Medulla oblongata (tissue), 1 donor: ENCODE results near the gene SAMM50.

Experiments used
- DNase-seq: peaks from one replicate; pipeline ENCODE4 v3.0.0-alpha.2; 2015; ENCODE audit errors: extremely low spot score

The SAMM50 gene

DNA sequence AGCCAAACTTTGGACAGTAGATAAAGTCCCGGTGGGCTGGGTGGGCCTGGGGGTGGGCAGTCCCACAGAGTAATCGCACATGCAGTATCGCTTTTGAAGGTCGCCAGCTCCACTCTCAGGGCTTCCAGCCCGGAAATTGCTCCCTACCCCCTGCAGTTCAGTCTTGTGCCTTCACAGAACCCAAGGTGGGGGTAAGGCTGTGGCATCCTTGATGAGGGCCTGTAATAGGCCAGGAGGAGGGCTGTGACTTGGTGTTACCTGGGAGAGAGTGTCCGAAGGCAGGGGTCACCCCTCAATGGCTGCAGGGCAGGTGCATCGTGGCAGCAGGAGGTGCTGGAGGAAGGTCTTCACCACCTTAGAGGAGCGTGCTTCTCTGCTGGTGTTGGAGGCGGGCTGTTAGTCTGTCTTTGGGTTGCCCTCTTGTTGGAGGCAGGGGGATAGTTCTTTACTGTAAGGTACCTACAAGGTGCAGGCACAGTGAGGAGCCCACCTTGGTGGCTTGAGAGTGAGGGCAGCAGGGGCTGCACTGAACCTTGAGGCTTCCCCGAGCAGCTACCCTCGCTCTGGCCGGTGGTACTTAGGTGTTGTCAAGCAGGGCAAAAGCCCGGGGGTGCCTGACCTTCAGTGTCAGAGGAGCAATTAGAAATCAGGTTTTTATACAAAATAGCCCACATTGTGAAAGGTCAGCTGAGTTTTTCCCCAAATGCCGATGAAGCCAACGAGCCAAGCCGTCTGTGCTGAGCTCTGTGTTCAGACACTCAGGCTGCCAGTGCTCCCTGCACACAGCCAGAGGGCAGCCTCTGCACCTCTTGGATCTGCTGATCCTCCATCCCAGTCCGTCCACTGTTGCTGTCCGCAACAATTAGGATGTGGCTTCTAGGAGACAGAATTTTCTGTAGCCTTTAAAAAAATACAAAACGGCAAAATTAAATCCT is 21.9 kb downstream of the SAMM50 start:
- no peak for DNase-seq

- no peak for DNase-seq
Observed at GRCh38 chr22:43978558-43978957, 23.3 kb downstream of the SAMM50 start.

DNA sequence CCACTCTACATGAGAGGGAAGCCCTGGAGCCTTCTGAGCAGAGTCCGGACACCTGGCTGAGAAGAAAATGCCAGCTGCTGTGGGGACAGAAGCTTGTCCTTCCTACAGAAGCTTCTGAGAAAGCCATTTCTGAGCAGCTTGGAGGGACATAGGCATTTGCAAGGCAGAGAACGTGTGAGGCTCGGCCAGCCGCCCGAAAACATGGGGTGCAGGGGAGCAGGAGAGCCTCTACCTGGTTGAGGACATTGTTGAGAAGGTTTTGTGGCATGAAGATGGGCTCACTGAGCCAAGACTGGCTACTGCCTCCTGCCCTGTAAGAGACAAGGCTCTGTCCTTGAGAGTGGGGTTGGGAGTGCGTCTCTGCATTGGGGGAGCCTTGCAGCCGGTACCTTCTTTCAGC is 25.3 kb downstream of the SAMM50 start:
- no peak for DNase-seq

DNA sequence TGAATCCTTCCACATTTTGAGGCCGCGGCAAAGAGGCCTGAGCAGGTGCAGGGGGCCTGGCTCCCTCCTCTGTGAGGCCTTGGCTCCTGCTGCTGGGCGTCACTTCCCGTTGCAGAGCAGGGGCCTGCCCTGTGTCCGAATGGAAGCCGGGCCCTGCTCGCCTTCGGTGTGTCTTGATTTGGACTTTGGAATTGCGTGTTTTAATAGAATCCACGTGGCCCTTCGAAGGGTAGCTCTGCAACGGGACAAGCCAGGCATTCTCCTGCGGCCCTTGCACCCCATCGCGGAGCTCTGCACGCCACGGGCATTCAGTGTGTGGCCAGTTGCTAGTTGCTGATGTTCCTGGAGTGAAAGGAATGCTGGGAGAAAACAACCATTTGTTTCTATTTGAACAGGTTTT is 25.8 kb downstream of the SAMM50 start:
- no peak for DNase-seq

GRCh38 chr22:43983808-43984207 is 28.6 kb downstream of the SAMM50 start:
- no peak for DNase-seq

DNA sequence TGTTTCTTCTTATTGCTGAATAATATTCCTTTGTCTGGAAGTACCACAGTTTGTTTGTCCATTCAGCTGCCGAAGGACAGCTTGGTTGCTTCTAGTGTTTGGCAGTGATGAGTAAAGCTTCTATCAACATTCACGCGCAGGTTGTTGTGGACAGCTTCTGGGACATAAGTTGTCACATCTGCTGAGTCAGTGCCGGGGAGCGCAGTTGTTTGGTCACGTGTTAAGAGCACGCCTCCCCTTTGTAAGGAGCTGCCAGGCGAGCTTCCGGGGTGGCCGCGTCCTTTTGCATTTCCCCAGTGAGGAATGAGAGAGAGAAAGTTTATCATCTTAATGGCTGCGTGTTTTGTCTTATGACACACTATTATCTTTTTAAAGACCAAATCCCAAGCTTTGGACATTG is 30.3 kb downstream of the SAMM50 start:
- DNase-seq, result peak; percentile 65

DNA sequence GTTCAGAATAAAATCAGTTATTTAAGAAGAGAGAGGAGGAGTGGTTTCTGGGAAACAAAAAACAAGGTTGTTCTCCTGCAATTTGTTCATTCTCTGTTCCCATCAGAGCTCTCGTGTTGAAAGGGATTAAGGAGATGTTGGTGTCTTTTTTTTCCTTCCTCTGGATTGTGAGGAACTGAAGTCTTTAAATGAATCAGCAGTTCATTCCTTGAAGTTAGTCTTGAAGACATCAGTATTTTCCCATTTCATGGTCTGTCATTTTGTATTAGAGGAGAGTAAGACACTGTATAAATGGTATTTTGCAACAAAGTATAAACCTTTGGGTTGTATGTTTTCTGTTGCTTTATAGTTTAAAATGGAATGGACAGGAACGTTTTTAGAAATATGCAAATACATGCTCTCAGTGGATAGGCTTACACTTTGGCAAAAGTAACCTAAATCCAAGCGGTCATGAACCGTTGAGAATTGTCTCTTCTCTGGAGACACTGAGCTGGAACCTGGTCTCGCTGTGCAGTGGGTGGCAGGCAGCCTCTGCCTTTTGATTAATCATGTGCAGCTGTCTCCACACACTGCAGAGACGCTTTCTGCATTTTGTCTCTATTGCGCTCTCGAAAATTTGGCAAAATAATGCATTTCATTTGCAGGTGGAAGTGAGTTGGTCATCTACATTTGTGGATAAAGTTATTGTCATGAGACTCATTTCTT is 33.0 kb downstream of the SAMM50 start:
- no peak for DNase-seq

DNA sequence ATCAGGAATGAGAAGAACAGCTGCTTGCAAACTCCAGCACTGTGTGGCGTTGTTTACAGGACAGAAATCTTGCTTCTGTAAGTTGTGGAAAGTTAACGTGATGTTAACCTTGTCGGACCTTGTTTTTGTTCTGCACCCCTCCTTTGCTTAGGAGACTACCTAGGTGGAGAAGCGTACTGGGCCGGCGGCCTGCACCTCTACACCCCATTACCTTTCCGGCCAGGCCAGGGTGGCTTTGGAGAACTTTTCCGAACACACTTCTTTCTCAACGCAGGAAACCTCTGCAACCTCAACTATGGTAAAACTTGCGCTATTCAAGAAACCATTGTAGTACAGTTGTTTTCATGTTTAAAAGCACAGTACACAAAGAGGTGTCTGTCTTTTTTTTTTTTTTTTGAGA is 33.7 kb downstream of the SAMM50 start:
- no peak for DNase-seq

DNA sequence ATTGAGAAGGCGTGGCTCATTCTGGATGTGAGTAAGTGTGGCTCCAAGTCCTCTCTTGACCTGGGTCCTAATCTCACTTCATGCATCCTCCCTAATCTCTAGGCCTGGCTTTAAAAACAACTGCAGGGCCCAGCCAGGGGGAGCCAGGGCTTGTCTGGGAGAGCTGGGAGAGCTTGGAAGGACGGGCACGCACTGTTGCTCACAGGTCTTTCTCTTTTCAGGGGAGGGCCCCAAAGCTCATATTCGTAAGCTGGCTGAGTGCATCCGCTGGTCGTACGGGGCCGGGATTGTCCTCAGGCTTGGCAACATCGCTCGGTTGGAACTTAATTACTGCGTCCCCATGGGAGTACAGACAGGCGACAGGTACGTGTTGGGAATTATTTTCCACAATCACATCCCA is 34.8 kb downstream of the SAMM50 start:
- DNase-seq, result no peak

- DNase-seq, result no peak
Observed at GRCh38 chr22:43991316-43992020, 36.2 kb downstream of the SAMM50 start.

- no peak for DNase-seq
Observed at GRCh38 chr22:43992331-43992821, 37.1 kb downstream of the SAMM50 start.

- peak; percentile 64 for DNase-seq
Observed at GRCh38 chr22:43993072-43993760, 38.0 kb downstream of the SAMM50 start.

DNA sequence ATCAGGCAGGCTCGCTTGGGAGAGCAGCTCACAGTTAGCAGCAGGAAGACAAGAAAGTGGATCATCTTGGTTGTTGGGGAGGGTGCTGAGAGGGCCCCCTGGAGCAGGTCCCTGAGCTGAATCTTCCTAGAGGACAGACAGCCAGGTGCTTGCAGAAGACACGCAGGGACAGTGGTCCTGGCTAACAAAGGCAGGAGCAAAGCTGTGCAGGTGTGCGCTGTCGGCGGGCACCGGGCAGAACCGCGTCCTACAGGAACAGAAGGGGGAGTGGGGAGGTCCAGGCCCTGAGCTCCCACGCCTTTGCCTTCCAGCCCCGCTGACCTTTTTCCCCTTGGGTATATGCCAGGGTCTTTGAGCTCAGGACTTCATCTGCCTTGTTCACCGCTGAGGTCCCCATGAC is 38.8 kb downstream of the SAMM50 start:
- DNase-seq, result no peak

GRCh38 chr22:43994416-43994815 is 39.2 kb downstream of the SAMM50 start:
- DNase-seq, result no peak

- DNase-seq, result no peak
Observed at GRCh38 chr22:43995057-43995685, 39.9 kb downstream of the SAMM50 start.

DNA sequence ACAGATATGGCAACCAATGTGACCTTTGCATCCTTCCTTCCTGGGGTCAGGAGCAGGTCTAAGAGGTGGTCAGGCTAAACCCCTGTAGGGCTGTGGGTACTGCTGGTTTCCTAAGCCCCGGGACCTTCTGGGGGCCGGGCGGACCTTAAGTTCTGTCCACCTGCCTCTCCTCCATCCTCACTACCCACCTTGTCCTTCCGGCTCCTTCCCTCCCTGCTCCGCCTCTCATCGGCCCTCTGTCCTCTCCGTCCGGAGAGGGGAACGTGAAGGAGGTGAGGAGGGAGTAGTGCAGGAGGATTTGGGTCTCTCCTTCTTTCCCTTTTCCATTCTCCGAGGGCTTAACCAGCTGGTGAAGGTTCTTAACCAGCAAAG is 40.5 kb downstream of the SAMM50 start:
- DNase-seq, result no peak

- DNase-seq, result peak; percentile 37
Observed at GRCh38 chr22:43996170-43996980, 41.1 kb downstream of the SAMM50 start.

DNA sequence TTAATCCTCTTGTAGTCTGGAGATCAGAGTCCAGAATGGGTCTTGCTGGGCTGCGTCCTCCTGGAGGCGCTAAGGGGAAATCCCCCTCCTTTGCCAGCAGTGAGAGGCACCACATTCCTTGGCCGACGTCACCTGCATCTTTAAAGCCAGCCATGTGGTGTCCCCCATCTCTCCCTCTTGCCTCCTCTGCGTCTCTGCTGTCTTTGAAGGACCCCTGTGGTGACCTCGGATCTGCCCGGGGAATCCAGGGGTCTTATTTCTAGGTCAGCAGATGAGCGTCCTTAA is 41.7 kb downstream of the SAMM50 start:
- no peak for DNase-seq

GRCh38 chr22:43998679-43999264 is 43.5 kb downstream of the SAMM50 start:
- no peak for DNase-seq

DNA sequence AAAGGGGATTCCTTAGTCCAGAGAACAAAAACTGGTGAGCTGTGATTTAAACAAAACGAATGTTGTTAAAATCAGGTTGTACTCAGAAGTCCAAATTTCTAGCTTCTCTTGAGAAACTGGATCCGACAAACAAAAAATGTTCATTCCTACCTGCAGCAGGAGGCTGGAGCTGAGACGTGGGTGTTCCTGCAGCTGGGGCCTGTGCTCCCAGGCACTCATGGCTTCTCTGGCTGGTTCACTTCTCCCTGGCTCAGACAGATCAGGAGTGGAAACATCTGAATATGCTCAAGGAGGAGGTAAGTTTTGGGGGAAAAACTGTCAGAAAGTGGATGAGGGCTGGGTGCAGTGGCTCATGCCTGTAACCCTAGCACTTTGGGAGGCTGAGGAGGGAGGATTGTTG is 44.1 kb downstream of the SAMM50 start:
- DNase-seq, result no peak
